Lung (tissue), 12 donors: Measurements from ENCODE around the gene FILIP1. TPM values are rescaled to one million over a fixed set of nuclear protein-coding genes. Genes with fewer than 3 reads are reported as not detected.

Source experiments
- ATAC-seq: fragments of 200-7000 bp; cut with Tn5 transposase; one replicate; pipeline ENCODE4 v1.9.1; 2020; ENCODE audit warnings: moderate number of reproducible peaks; ENCODE audit not compliant: insufficient read depth, low FRiP score
- DNase-seq, 3 donors: peaks; one replicate each; pipeline ENCODE4 v3.0.0-alpha.2; 2013 to 2017
- H3K27ac ChIP-seq, 2 donors: one replicate each; pipeline ENCODE4 v1.5.1; 2013; ENCODE audit warnings: mild to moderate bottlenecking in 2 of 2, moderate library complexity in 2 of 2, control low read depth in 1 of 2, inconsistent platforms in 1 of 2, low read depth in 1 of 2, low read length in 1 of 2
- H3K27me3 ChIP-seq, 3 donors: one replicate each; pipeline ENCODE4 v1.5.1; 2013; ENCODE audit warnings: low read length in 2 of 3; ENCODE audit not compliant: control insufficient read depth in 3 of 3, insufficient read depth in 3 of 3
- H3K36me3 ChIP-seq, 4 donors: one replicate each; pipeline ENCODE4 v1.5.1; 2013; ENCODE audit warnings: low read length in 4 of 4, mild to moderate bottlenecking in 1 of 4, moderate library complexity in 1 of 4; ENCODE audit not compliant: control insufficient read depth in 4 of 4, insufficient read depth in 4 of 4
- H3K4me1 ChIP-seq, 5 donors: one replicate each; pipeline ENCODE4 v1.5.1; 2013; ENCODE audit warnings: low read length in 5 of 5, mild to moderate bottlenecking in 2 of 5, moderate library complexity in 1 of 5; ENCODE audit not compliant: control insufficient read depth in 5 of 5, insufficient read depth in 5 of 5
- H3K4me3 ChIP-seq: one replicate; pipeline ENCODE4 v1.5.1; 2013; ENCODE audit warnings: mild to moderate bottlenecking, control low read depth, moderate library complexity
- H3K9ac ChIP-seq, 2 donors: one replicate each; pipeline ENCODE4 v1.5.1; 2013; ENCODE audit warnings: low read length in 2 of 2, control low read depth in 1 of 2; ENCODE audit not compliant: insufficient read depth in 1 of 2
- H3K9me3 ChIP-seq, 4 donors: one replicate each; pipeline ENCODE4 v1.5.1; 2013; ENCODE audit warnings: low read length in 3 of 4, mild to moderate bottlenecking in 1 of 4, moderate library complexity in 1 of 4; ENCODE audit not compliant: control insufficient read depth in 4 of 4, insufficient read depth in 3 of 4
- WGBS, 2 donors: extraction: QIAGEN DNeasy Blood & Tissue Kit; methylation state at CpG; one replicate each; pipeline ENCODE4 v1.1.7; 2013; 5-methylcytosine and 5-hydroxymethylcytosine counted together
- polyA plus RNA-seq, 2 donors: library from polyadenylated mRNA; stranded (reverse); fragments of 200-250 nt; gene quantifications; one replicate each; pipeline ENCODE4 v1.2.1, GENCODE V29; 2013
- total RNA-seq, 2 donors: library from RNA; depleted of rRNA in 1 of 2; stranded (reverse); fragments of >200 nt in 1 of 2; gene quantifications; one replicate each; pipeline ENCODE4 v1.2.1, GENCODE V29; 2014 to 2021
- TF ChIP-seq, protein P1 (sequence below): IDR thresholded peaks from 2 replicates; pipeline ENCODE4 v1.5.1; 2012; ENCODE audit warnings: mild to moderate bottlenecking; ENCODE audit errors: control extremely low read depth, extremely low read depth
- donor health status: control.
- donor health status: control.
- donor health status: Bipolar disorder and iron deficiency.
- donor health status: healthy.
- donor health status: DM: yes; HTN: yes; CAD: no.

Gene FILIP1
- total and polyA plus RNA-seq, 4 donors = 5.6 to 24.1 (median 11.1) TPM

DNA sequence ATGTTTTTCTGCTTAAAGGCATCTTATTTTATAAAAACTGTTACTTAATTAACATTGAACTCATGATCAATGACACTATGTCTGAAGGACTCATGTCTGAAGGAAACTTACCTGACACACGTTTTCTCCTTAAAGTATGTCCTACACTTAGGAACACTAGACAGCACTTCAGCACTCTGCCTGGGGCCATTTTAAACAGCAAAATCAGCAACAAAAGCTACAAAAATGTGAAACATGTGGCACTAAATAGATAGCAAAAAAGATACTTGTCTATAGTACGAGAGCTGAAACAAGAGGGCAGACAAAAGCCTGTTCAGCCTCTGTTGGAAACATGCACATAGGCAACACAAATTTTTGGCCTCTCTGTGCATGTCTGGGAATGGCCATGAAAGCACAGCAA is 115.5 kb downstream of the FILIP1 start:
- no peak for DNase-seq
- WGBS, 2 donors = 41 to 43% methylated on average over 2 of the region's 2 CpGs
- TF ChIP-seq, protein P1, sequence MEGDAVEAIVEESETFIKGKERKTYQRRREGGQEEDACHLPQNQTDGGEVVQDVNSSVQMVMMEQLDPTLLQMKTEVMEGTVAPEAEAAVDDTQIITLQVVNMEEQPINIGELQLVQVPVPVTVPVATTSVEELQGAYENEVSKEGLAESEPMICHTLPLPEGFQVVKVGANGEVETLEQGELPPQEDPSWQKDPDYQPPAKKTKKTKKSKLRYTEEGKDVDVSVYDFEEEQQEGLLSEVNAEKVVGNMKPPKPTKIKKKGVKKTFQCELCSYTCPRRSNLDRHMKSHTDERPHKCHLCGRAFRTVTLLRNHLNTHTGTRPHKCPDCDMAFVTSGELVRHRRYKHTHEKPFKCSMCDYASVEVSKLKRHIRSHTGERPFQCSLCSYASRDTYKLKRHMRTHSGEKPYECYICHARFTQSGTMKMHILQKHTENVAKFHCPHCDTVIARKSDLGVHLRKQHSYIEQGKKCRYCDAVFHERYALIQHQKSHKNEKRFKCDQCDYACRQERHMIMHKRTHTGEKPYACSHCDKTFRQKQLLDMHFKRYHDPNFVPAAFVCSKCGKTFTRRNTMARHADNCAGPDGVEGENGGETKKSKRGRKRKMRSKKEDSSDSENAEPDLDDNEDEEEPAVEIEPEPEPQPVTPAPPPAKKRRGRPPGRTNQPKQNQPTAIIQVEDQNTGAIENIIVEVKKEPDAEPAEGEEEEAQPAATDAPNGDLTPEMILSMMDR = no peak

DNA sequence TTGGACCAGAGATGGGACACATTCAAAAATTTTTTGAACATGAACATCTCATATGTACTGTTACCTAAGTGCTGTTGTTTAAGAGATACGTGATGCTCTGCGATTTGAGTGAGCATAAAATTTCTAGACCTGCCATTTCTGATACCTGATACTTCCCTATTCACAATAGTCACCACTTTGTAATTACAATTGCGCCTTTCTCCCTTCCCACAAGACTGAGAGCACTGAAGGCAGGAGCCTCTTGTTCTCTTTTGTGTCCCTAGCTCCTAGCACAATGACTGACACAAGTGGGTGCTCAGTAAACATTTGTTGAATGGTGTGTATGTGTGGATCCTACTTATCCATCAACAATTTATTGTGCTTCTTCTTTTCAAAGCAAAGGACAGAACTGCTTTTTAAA is 116.2 kb downstream of the FILIP1 start:
- WGBS, 2 donors = 91% methylated on average over 3 of the region's 3 CpGs

More for the DNA sequence above, 115.5 kb downstream of the FILIP1 start:
- no peak for ATAC-seq
- Histone ChIP-seq H3K4me1 (peaks cover 0 to 35% (median 8%) of the 10 kb centered on the region in 5 donors), H3K36me3 (no peaks in the 10 kb centered on the region), H3K27ac (no peak overlapping the region), H3K9me3 (no peaks in the 10 kb centered on the region), H3K27me3 (no peaks in the 10 kb centered on the region), H3K9ac (no peak overlapping the region), H3K4me3 (no peak overlapping the region)

DNA sequence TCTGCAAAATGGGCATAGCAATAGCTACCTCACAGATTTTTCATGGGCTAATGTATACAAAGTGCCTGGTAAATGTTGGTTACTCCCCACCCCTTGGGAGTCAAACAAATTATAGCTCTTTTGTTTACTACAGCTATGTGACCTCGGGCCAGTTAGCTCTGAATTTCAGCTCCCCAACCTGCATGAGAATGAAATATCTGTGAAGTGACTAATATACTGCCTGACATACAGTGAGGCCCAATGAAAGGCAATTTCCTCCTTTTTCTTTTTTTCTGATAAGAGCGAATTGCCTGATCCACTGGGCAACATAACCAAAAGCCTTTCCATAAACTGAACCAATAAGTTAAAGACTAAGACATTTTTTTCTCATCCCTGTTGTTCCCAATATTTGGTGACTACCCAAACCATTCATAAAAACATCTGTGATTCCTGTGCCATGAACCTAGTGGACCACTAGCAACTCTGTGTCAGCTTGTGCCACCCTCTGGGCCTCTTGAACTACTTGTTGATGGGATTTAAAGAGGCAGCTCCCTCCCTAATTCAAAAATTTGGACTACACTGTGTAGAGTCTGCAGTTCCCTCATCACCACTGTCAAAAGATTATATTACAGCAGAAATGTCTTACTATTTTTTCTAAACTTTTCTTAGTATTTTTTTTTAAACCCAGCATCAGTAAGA is 117.1 kb downstream of the FILIP1 start:
- no peaks in the 10 kb centered on the region for H3K9me3 ChIP-seq
- ATAC-seq (no peak), DNase-seq (peak in 2 of 3 donors; percentile 37 to 42)
- no peak overlapping the region for H3K9ac ChIP-seq
- TF ChIP-seq, protein P1 = no peak
- no peaks in the 10 kb centered on the region for H3K27me3 ChIP-seq
- no peak overlapping the region for H3K4me3 ChIP-seq
- 59 to 60% methylated on average over 2 of the region's 2 CpGs for WGBS, 2 donors
- peaks cover 0 to 19% (median 1%) of the 10 kb centered on the region in 5 donors for H3K4me1 ChIP-seq
- no peaks in the 10 kb centered on the region for H3K36me3 ChIP-seq
- H3K27ac ChIP-seq = no peak overlapping the region

More for the DNA sequence above, 116.2 kb downstream of the FILIP1 start:
- no peaks in the 10 kb centered on the region for H3K27me3 ChIP-seq
- no peak overlapping the region for H3K9ac ChIP-seq
- H3K36me3 ChIP-seq = no peaks in the 10 kb centered on the region
- no peak overlapping the region for H3K27ac ChIP-seq
- no peaks in the 10 kb centered on the region for H3K9me3 ChIP-seq
- DNase-seq (no peak), ATAC-seq (no peak)
- peaks cover 0 to 28% (median 5%) of the 10 kb centered on the region in 5 donors for H3K4me1 ChIP-seq
- TF ChIP-seq, protein P1 = no peak
- no peak overlapping the region for H3K4me3 ChIP-seq
